GM03348 (cell line): Measurements from ENCODE around the gene LRRC10.

Experiments
- DNase-seq: peaks from one replicate; pipeline ENCODE4 v3.0.0; 2012; ENCODE audit warnings: low spot score

LRRC10 gene

GRCh38 chr12:69566603-69567002 lies 44.1 kb downstream of the LRRC10 start:
- no peak for DNase-seq

DNA sequence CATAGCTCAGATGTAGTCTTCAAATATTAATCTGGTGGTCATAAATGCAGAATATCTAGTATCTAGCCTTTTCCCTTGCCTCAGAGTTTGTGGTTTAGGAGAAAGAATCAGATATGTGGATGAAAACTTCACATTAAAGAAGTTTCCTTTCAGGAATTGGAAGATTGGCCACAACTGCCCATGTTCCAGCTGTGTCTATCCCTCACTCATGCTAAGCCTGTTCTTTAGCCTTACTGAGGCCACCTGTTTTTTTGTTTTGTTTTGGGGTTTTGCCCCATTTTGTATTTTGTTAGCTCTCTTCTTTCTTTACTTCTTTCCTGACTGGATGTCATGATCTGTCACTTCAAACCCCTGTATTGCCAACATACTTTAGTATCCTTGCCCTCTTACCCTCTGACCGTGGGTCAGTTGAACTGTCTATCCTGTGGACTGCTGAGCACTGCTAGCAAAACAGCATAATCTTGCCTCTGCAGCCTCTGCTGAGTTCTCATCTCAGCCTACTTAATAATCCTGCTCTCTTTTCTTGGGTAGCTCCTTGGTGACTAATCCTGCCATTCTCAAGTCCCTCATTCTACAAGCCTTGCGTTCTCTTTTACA lies 47.4 kb downstream of the LRRC10 start:
- no peak for DNase-seq
